DOHH2 (cell line): ENCODE data around the gene SPOCD1.

Source experiments
- H3F3A ChIP-seq: fragments of 200-600 bp; sonication (generic), shearing (Covaris generic); 2 replicates; pipeline ENCODE4 v1.6.0; 2016; ENCODE audit warnings: antibody characterized with exemption, mild to moderate bottlenecking; ENCODE audit not compliant: control insufficient read depth, insufficient read depth
- H3K27ac ChIP-seq: fragments of 200-600 bp; sonication (generic); 2 replicates; pipeline ENCODE4 v1.5.1; 2014; ENCODE audit warnings: low read depth, mild to moderate bottlenecking, low read length, moderate library complexity
- H3K27me3 ChIP-seq: fragments of 200-600 bp; sonication (generic); 2 replicates; pipeline ENCODE4 v1.6.1; 2014; ENCODE audit warnings: mild to moderate bottlenecking, low read length, mixed read lengths; ENCODE audit not compliant: control insufficient read depth
- H3K36me3 ChIP-seq: fragments of 200-600 bp; sonication (generic); 2 replicates; pipeline ENCODE4 v1.6.1; 2014; ENCODE audit warnings: mild to moderate bottlenecking, low read length, moderate library complexity, mixed read lengths; ENCODE audit not compliant: control insufficient read depth
- H3K4me1 ChIP-seq: fragments of 200-600 bp; sonication (generic); 2 replicates; pipeline ENCODE4 v1.6.1; 2014; ENCODE audit warnings: mild to moderate bottlenecking, low read length, mixed read lengths; ENCODE audit not compliant: control insufficient read depth
- H3K4me2 ChIP-seq: fragments of 200-600 bp; sonication (generic); 2 replicates; pipeline ENCODE4 v1.6.0; 2014; ENCODE audit warnings: mild to moderate bottlenecking, low read length, moderate library complexity
- H3K4me3 ChIP-seq: fragments of 200-600 bp; sonication (generic); 2 replicates; pipeline ENCODE4 v1.5.1; 2014; ENCODE audit warnings: mild to moderate bottlenecking, low read length, mixed read lengths
- H3K79me2 ChIP-seq: fragments of 200-600 bp; sonication (generic); 2 replicates; pipeline ENCODE4 v1.6.1; 2014; ENCODE audit warnings: mild to moderate bottlenecking, low read length, mixed read lengths; ENCODE audit not compliant: control insufficient read depth
- H3K9me2 ChIP-seq: fragments of 200-600 bp; sonication (generic); replicated peaks from 2 replicates; pipeline ENCODE4 v1.6.1; 2014; ENCODE audit warnings: mild to moderate bottlenecking, low read length, mixed read lengths; ENCODE audit not compliant: control insufficient read depth
- H3K9me3 ChIP-seq: fragments of 200-600 bp; sonication (generic); 2 replicates; pipeline ENCODE4 v1.6.1; 2014; ENCODE audit warnings: antibody characterized with exemption, low read length, mixed read lengths; ENCODE audit not compliant: control insufficient read depth, insufficient read depth
- H4K20me1 ChIP-seq: fragments of 200-600 bp; sonication (generic); 2 replicates; pipeline ENCODE4 v1.6.0; 2014; ENCODE audit warnings: low read depth, mild to moderate bottlenecking, antibody characterized with exemption, low read length, moderate library complexity; ENCODE audit not compliant: control insufficient read depth, insufficient read depth
- CTCF ChIP-seq: fragments of 200-600 bp; sonication (generic); IDR thresholded peaks from one replicate; pipeline ENCODE4 v1.5.1; 2014; ENCODE audit warnings: antibody characterized with exemption, mild to moderate bottlenecking, low read depth, low read length; ENCODE audit not compliant: poor library complexity, severe bottlenecking
- EZH2phosphoT487 ChIP-seq: fragments of 200-600 bp; sonication (generic); IDR thresholded peaks from 2 replicates; pipeline ENCODE4 v1.6.1; 2017; ENCODE audit warnings: borderline replicate concordance, mild to moderate bottlenecking, antibody characterized with exemption, low read length, moderate library complexity, mixed read lengths

Gene SPOCD1

GRCh38 chr1:31756578-31756977 lies 59.2 kb downstream of the SPOCD1 start:
- H3F3A ChIP-seq, result peaks cover under 1% of the 10 kb centered on the region; the same call in 1 of the 2 replicates
- H3K36me3 ChIP-seq, result no peaks in the 10 kb centered on the region
- H3K4me1 ChIP-seq, result peaks cover 19% of the 10 kb centered on the region
- TF ChIP-seq EZH2phosphoT487, result no peak
- TF ChIP-seq CTCF, result no peak
- H3K27ac ChIP-seq, result no peak overlapping the region
- no peaks in the 10 kb centered on the region for H3K79me2 ChIP-seq
- peaks cover 62% of the 10 kb centered on the region for H3K27me3 ChIP-seq
- H4K20me1 ChIP-seq, result peaks cover 9% of the 10 kb centered on the region; the same call in 1 of the 2 replicates
- no peak overlapping the region for H3K4me3 ChIP-seq
- no peaks in the 10 kb centered on the region for H3K9me3 ChIP-seq
- H3K4me2 ChIP-seq, result no peak overlapping the region
- H3K9me2 ChIP-seq, result no peaks in the 10 kb centered on the region

- Histone ChIP-seq H3K79me2 (no peaks in the 10 kb centered on the region), H3F3A (peaks cover 5% of the 10 kb centered on the region), H3K36me3 (no peaks in the 10 kb centered on the region), H4K20me1 (peaks cover 9% of the 10 kb centered on the region), H3K4me3 (no peak overlapping the region), H3K27ac (no peak overlapping the region), H3K4me1 (peaks cover 18% of the 10 kb centered on the region), H3K27me3 (peaks cover 60% of the 10 kb centered on the region), H3K4me2 (no peak overlapping the region), H3K9me2 (no peaks in the 10 kb centered on the region), H3K9me3 (no peaks in the 10 kb centered on the region)
- no peak for TF ChIP-seq CTCF
- no peak for TF ChIP-seq EZH2phosphoT487
Observed at GRCh38 chr1:31755850-31756492, 59.9 kb downstream of the SPOCD1 start.

- TF ChIP-seq CTCF, result no peak
- TF ChIP-seq EZH2phosphoT487, result no peak
- Histone ChIP-seq H3K4me2 (no peak overlapping the region), H3K9me3 (no peaks in the 10 kb centered on the region), H3K79me2 (no peaks in the 10 kb centered on the region), H3K27me3 (peaks cover 60% of the 10 kb centered on the region), H3K27ac (no peak overlapping the region), H3F3A (peaks cover 5% of the 10 kb centered on the region), H3K36me3 (no peaks in the 10 kb centered on the region), H3K9me2 (no peaks in the 10 kb centered on the region), H4K20me1 (peaks cover 12% of the 10 kb centered on the region), H3K4me1 (peaks cover 17% of the 10 kb centered on the region), H3K4me3 (no peak overlapping the region)
Observed at GRCh38 chr1:31755197-31755611, 60.6 kb downstream of the SPOCD1 start.

GRCh38 chr1:31754397-31754796 lies 61.4 kb downstream of the SPOCD1 start:
- H3K36me3 ChIP-seq, result no peaks in the 10 kb centered on the region
- peaks cover 12% of the 10 kb centered on the region; the same call in 1 of the 2 replicates for H4K20me1 ChIP-seq
- peaks cover 5% of the 10 kb centered on the region for H3F3A ChIP-seq
- no peaks in the 10 kb centered on the region for H3K79me2 ChIP-seq
- H3K4me3 ChIP-seq, result no peak overlapping the region
- peaks cover 15% of the 10 kb centered on the region for H3K4me1 ChIP-seq
- H3K4me2 ChIP-seq, result no peak overlapping the region
- no peaks in the 10 kb centered on the region for H3K9me3 ChIP-seq
- peaks cover 60% of the 10 kb centered on the region for H3K27me3 ChIP-seq
- TF ChIP-seq CTCF (no peak), EZH2phosphoT487 (no peak)
- no peak overlapping the region for H3K27ac ChIP-seq
- no peaks in the 10 kb centered on the region for H3K9me2 ChIP-seq
